ENCODE results near the gene CIDEB. TPM values are rescaled to one million over a fixed set of nuclear protein-coding genes. Genes with fewer than 3 reads are reported as not detected.

Gene CIDEB
- total RNA-seq, 1 experiment from 2014 or later, result not detected

DNA sequence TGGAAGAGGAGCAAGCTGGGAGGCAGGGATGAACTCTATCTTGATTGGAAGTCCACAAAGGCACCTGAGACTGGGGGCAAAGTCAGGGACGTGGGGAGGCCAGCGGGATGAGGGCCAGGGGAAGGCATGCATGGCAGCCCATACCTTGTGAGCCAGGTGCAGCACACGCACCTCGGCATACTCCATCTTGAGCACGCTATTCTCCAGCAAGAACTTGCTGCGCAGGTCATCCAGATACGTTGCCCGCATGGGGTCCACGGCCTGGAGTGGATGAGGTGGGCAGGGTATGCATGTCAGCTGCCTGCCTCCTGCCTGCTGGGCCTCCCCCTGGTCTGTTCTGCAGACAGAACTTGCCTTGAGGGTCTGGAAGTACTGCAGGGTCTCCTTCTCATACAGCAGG, 40.3 kb downstream of the CIDEB start:
- no peaks in the 10 kb centered on the region for H3K79me2 ChIP-seq (ENCODE audit: insufficient read depth, low read length)
- H3K14ac ChIP-seq (ENCODE audit: insufficient read depth, low read length), result no peak overlapping the region
- no peaks in the 10 kb centered on the region for H3K9me3 ChIP-seq (ENCODE audit: control insufficient read depth, low read depth, low read length)
- H2BK5ac ChIP-seq (ENCODE audit: insufficient read length, low read length), result no peak overlapping the region
- no peak overlapping the region for H3K18ac ChIP-seq (ENCODE audit: insufficient read length, low read depth, low read length)
- Mint-ChIP-seq H3K9me3 (no peaks in the 10 kb centered on the region), H3K27ac (no peak overlapping the region), H3K4me1 (peaks cover 4 to 12% of the 10 kb centered on the region in 2 experiments), H3K27me3 (ENCODE audit: low read depth) (no peaks in the 10 kb centered on the region), H3K36me3 (ENCODE audit: insufficient read depth in 1 of 3, low read depth in 3 of 3) (peaks cover 3 to 21% (median 14%) of the 10 kb centered on the region in 3 experiments; a peak in 5 of 7 replicates), H3K4me3 (no peak overlapping the region)
- peaks cover 8% of the 10 kb centered on the region for H3K23me2 ChIP-seq (ENCODE audit: insufficient read length, low read depth, low read length, poor library complexity, severe bottlenecking)
- no peaks in the 10 kb centered on the region for H3K79me1 ChIP-seq (ENCODE audit: insufficient read depth, low read depth, low read length, poor library complexity, severe bottlenecking)
- no peak overlapping the region for H2AK5ac ChIP-seq (ENCODE audit: insufficient read length, low read length)
- no peak overlapping the region for H3K56ac ChIP-seq (ENCODE audit: insufficient read length, low read depth, low read length)
- no peak overlapping the region for H3K9ac ChIP-seq (ENCODE audit: extremely low read depth, insufficient read length, low read length)
- H2BK12ac ChIP-seq (ENCODE audit: insufficient read length, low read depth, low read length), result no peak overlapping the region
- WGBS (ENCODE audit: extremely low coverage, insufficient read length, low lambda C conversion rate), result no CpG with 5 or more reads among the region's 9 CpGs
- H2AFZ ChIP-seq (ENCODE audit: low read length), result no peak overlapping the region
- H4K5ac ChIP-seq (ENCODE audit: insufficient read length, low read depth, low read length), result no peak overlapping the region
- H3T11ph ChIP-seq (ENCODE audit: low read length), result no peak overlapping the region
- no peak for DNase-seq
- no peak overlapping the region for H4K91ac ChIP-seq (ENCODE audit: insufficient read length, low read depth, low read length)
- no peak overlapping the region for H3K4ac ChIP-seq (ENCODE audit: low read depth, low read length)
- no peaks in the 10 kb centered on the region for H3K4me1 ChIP-seq (ENCODE audit: insufficient read depth, low read length)
- no peak overlapping the region for H3K23ac ChIP-seq (ENCODE audit: insufficient read length, low read depth, low read length)
- no peak for TF ChIP-seq CTCF (conservative IDR thresholded peaks at IDR 0.05)
- no peak overlapping the region for H4K8ac ChIP-seq (replicated peaks; ENCODE audit: insufficient read length, low read depth, low read length)
- H3K27ac ChIP-seq (ENCODE audit: insufficient read length, low read depth, low read length), result no peak overlapping the region
- no peaks in the 10 kb centered on the region for H4K20me1 ChIP-seq (ENCODE audit: control insufficient read depth, insufficient read depth, insufficient read length)
- H3K27me3 ChIP-seq (ENCODE audit: insufficient read depth, low read length), result no peaks in the 10 kb centered on the region
- H2BK15ac ChIP-seq (ENCODE audit: low read depth, low read length), result no peak overlapping the region
- no peak overlapping the region for H2BK20ac ChIP-seq (ENCODE audit: low read depth, low read length, poor library complexity, severe bottlenecking)
- no peak overlapping the region for H3K4me2 ChIP-seq (ENCODE audit: insufficient read depth, insufficient read length, low read length)
- no peak overlapping the region for H2BK120ac ChIP-seq (ENCODE audit: low read depth, low read length, poor library complexity, severe bottlenecking)
